HG02588 (cell line): ENCODE data around the gene POU3F1.

Experiments used
- ATAC-seq: cut with Tn5 transposase; IDR thresholded peaks from one replicate; pipeline ENCODE4 v1.9.1; 2021; ENCODE audit warnings: mild to moderate bottlenecking, moderate library complexity; ENCODE audit not compliant: unreplicated experiment

POU3F1 gene

DNA sequence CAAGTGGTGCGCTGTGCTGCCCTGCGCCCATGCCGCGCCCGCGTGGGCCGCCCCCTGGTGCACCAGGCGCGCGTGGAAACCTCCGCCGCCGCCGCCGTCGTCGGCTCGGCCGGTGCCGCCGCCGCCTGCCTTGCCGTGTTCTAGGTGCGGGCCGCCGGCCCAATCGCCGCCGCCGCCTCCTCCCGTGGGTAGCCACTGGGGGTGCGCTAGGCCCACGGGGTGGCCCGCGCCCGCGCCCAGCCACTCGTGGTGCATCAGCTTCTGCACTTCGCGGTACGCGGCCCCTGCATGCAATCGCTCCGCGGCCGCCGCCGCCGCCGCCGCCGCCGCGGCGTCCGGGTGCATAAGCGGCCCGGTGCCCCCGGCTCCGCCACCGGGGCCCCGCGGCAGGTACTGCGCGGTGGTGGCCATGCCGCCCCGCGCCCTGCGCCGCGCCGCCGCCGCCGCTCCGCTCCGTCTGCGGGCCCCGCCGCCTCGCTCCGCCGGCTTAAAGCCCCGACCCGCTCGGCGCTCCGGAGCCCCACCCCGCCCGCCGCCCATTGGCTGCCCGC, at the start of gene POU3F1:
Gene POU3F1, minus strand, starts transcription at position 461 of the 551 bp plus-strand sequence. Its CDS starts 50 bp downstream, at position 411.
- ATAC-seq = no peak

- ATAC-seq = no peak
Observed at GRCh38 chr1:38095454-38095931, 48.9 kb upstream of the POU3F1 start.

DNA sequence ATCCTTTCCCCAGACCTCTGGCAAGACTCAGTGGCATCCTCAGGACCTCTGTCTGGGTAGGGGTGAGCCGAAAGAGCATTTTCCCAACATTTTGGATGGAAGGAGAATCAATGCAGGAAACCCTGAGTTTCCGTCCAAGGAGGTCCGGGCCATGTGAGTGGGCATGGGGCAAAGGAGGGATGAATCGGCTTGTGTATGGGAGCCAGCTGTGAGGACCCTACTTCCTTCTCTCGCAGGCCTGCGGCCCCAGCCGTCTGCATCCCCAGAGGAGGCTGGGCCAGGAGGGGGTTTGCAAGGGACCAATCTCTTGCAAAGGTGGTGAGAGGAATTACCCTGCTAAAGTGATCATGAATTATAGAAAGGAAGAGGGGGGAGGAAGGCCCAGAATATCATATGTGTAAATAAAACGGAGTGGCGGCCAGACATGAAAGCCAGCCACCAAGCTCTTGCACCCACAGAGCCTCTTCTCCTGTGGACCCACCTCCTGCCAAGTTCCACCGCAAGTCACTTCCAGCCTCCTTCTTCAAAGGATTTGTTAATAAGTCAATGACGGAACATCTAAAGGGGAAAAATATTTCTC, 48.2 kb upstream of the POU3F1 start:
- no peak for ATAC-seq

- ATAC-seq = no peak
Observed at GRCh38 chr1:38093569-38094520, 47.3 kb upstream of the POU3F1 start.

GRCh38 chr1:38092256-38092655, 45.7 kb upstream of the POU3F1 start:
- no peak for ATAC-seq

DNA sequence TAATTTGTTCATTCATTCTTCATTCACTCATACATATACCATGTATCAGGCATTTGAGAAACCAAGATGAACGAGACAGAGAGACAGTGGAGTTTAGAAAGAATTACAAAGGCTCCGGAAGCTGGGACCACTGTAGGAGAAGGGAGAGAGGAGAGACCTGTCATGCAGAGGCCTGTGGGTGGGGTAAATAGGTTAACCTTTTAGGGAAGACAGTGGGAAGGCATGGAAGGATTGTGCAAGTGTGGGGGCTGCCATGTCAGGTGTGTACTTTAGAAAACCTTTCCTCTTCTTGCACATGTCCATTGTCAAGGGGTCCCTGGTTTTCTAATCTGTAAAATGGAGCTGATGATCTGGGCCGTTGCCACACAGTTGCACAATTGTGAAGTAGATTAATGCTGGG, 44.2 kb upstream of the POU3F1 start:
- no peak for ATAC-seq

- no peak for ATAC-seq
Observed at GRCh38 chr1:38089712-38090360, 43.2 kb upstream of the POU3F1 start.

DNA sequence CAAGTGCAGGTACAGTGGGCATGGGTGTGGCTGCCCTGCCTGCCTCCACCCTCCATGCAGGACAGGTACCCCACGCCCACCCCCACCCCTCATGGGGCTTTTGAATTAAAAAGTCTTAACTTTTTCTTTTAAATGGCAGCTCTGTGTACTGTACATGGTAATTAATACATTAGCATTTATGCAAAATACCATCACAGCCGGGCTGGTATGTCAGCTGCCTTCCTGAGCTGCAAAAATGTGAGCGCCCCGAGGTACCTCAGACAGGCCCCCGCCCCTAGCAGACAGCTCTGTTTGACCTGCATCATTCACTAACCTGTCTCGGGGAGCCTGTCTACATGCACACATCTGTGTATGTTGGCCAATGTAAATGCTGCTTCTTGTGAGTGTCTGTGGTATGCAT, 42.2 kb upstream of the POU3F1 start:
- ATAC-seq = no peak

DNA sequence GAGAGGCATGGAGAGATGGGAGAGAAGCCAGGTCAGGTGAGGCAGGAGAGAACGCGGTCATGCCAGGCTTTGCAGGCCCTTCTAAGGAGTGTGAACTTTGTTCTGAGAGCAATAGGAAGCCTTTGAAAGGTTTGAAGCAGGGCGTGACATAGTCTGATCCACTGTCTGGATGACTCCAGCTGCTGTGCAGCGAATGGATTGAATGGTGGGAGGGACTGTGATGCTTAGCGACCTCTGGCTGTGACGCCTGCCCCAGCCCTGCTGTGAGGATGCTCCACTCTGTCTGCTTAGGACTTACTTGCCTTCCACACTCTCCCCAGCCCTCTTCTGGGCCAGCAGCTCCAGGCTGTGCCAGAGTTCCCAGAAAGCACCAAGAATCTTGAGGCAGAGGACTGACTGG, 41.8 kb upstream of the POU3F1 start:
- no peak for ATAC-seq

GRCh38 chr1:38087676-38088075, 41.1 kb upstream of the POU3F1 start:
- ATAC-seq = no peak

GRCh38 chr1:38085666-38086330, 39.2 kb upstream of the POU3F1 start:
- ATAC-seq = no peak

GRCh38 chr1:38084700-38085099, 38.1 kb upstream of the POU3F1 start:
- no peak for ATAC-seq

GRCh38 chr1:38084113-38084512, 37.5 kb upstream of the POU3F1 start:
- no peak for ATAC-seq

DNA sequence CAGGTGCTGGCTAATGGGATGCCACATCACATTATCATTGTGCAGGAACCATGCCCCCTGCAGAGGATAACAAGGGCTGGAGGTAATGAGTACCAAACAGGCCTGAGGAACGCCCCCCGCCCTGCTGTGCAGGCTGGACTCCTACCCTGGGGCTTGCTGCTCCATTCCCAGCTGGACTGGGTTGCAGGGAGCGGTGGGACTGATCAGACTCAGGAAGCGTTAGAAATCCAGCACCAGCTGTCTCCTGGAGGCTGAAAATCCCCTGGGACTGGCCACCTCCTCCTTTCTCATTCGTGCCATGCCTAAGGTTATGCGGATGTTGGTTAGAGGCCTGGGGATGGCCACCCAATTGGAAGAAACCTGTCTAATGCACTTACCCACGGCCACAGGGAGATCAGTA, 36.9 kb upstream of the POU3F1 start:
- no peak for ATAC-seq

DNA sequence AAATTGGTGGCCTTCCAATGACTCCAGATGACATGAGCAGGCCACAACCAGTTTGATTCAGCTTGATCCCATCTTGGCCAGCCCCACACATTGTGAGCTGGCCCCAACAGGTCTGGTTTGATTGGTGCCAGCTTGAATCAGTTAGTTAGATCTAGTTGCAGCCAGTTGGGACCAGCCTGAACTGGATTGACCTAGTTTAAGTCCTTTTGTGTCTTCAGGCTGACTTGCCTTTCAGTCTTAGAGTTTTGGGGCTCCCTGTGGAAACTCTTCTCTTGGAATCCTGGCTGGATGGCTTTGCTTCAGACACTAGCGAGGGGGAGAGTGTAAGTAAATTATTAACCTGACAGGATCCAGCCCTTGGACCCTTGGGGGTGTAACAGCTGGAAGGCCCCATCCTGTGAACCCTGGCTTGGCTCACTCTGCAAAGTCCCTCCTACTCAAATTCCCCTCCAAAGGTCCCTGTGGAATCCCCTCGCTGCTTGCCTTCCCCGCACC, 36.2 kb upstream of the POU3F1 start:
- ATAC-seq = no peak

- ATAC-seq = no peak
Observed at GRCh38 chr1:38079019-38079418, 32.4 kb upstream of the POU3F1 start.

- ATAC-seq = no peak
Observed at GRCh38 chr1:38077523-38078147, 31.0 kb upstream of the POU3F1 start.

- ATAC-seq = no peak
Observed at GRCh38 chr1:38076455-38076854, 29.9 kb upstream of the POU3F1 start.

GRCh38 chr1:38076038-38076437, 29.4 kb upstream of the POU3F1 start:
- ATAC-seq = no peak

DNA sequence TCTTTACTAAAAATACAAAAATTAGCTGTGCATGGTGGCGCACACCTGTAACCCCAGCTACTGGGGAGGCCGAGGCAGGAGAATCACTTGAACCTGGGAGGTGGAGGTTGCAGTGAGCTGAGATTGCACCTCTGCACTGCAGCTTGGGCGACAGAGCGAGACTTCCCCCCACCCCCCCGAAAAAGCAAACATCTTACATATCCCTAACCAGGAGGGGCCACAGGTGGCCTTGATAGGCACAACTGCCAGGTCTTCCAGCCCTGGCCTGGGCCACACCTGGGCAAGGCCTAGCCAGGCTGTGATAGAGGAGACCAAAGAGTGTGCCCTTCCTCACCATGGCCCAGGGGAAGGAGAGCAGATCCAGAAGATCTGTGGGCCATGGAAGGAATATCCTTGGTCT, 28.6 kb upstream of the POU3F1 start:
- no peak for ATAC-seq
